ENCODE data around the gene ATP5PO.

GRCh38 chr21:33875026-33875695 is 40.4 kb downstream of the ATP5PO start:
- TF ChIP-seq CTCF (IDR thresholded peaks at IDR 0.05) (no peak), POLR2A (IDR thresholded peaks at IDR 0.05) (no peak)

Data from uterus (tissue), 2 donors.